Fibroblast of villous mesenchyme (primary cell): ENCODE results near the gene KIAA1671. TPM values are rescaled to one million over a fixed set of nuclear protein-coding genes. Genes with fewer than 3 reads are reported as not detected.

ENCODE experiments used
- DNase-seq: peaks from one replicate; pipeline ENCODE4 v3.0.0-alpha.2; 2010; ENCODE audit warnings: low read depth
- H3K4me3 ChIP-seq: 2 replicates; pipeline ENCODE4 v1.5.1; 2011; ENCODE audit warnings: low read depth, mild to moderate bottlenecking, low read length
- total RNA-seq: library from RNA; depleted of rRNA; stranded (reverse); fragments of >200 nt; gene quantifications from 2 replicates; pipeline ENCODE4 v1.2.3, GENCODE V29; 2012
- TF ChIP-seq, protein P1 (sequence below): IDR thresholded peaks from 2 replicates; pipeline ENCODE4 v1.5.1; 2012; ENCODE audit warnings: low read depth, mild to moderate bottlenecking, low read length; ENCODE audit not compliant: insufficient read depth

The KIAA1671 gene
- total RNA-seq, 1 donor, result 3.5 TPM

GRCh38 chr22:25006354-25006753, 53.8 kb downstream of the KIAA1671 start:
- DNase-seq, result no peak
- no peak overlapping the region for H3K4me3 ChIP-seq
- TF ChIP-seq, protein P1, sequence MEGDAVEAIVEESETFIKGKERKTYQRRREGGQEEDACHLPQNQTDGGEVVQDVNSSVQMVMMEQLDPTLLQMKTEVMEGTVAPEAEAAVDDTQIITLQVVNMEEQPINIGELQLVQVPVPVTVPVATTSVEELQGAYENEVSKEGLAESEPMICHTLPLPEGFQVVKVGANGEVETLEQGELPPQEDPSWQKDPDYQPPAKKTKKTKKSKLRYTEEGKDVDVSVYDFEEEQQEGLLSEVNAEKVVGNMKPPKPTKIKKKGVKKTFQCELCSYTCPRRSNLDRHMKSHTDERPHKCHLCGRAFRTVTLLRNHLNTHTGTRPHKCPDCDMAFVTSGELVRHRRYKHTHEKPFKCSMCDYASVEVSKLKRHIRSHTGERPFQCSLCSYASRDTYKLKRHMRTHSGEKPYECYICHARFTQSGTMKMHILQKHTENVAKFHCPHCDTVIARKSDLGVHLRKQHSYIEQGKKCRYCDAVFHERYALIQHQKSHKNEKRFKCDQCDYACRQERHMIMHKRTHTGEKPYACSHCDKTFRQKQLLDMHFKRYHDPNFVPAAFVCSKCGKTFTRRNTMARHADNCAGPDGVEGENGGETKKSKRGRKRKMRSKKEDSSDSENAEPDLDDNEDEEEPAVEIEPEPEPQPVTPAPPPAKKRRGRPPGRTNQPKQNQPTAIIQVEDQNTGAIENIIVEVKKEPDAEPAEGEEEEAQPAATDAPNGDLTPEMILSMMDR, result no peak

GRCh38 chr22:25007444-25008106, 55.1 kb downstream of the KIAA1671 start:
- TF ChIP-seq, protein P1, result no peak
- DNase-seq, result no peak
- H3K4me3 ChIP-seq, result no peak overlapping the region

DNA sequence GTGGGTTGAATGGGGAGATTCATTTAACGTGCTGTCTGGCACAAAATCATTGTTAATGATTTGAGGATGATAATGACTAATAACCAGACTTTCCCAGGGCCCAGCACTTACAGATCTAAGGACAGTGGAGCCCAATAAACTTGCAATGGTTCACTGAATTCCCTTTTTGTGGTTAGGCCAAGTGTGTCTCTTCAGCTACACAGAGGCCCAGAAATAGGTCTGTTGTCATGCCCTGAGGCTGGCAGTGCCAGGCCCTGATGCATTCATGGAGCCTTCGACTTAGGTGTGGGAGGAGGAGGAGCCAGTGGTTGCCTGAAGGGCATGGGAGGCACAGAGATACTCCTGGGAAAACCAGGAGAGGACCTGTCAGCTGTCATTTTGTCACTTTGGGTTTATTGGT, 56.1 kb downstream of the KIAA1671 start:
- H3K4me3 ChIP-seq, result no peak overlapping the region
- no peak for DNase-seq
- TF ChIP-seq, protein P1, result no peak

- no peak for DNase-seq
- TF ChIP-seq, protein P1, result no peak
- no peak overlapping the region for H3K4me3 ChIP-seq
Observed at GRCh38 chr22:25012741-25013143, 60.2 kb downstream of the KIAA1671 start.

- H3K4me3 ChIP-seq, result no peak overlapping the region
- peak; percentile 78 for DNase-seq
- TF ChIP-seq, protein P1, result no peak
Observed at GRCh38 chr22:25013607-25014006, 61.1 kb downstream of the KIAA1671 start.

DNA sequence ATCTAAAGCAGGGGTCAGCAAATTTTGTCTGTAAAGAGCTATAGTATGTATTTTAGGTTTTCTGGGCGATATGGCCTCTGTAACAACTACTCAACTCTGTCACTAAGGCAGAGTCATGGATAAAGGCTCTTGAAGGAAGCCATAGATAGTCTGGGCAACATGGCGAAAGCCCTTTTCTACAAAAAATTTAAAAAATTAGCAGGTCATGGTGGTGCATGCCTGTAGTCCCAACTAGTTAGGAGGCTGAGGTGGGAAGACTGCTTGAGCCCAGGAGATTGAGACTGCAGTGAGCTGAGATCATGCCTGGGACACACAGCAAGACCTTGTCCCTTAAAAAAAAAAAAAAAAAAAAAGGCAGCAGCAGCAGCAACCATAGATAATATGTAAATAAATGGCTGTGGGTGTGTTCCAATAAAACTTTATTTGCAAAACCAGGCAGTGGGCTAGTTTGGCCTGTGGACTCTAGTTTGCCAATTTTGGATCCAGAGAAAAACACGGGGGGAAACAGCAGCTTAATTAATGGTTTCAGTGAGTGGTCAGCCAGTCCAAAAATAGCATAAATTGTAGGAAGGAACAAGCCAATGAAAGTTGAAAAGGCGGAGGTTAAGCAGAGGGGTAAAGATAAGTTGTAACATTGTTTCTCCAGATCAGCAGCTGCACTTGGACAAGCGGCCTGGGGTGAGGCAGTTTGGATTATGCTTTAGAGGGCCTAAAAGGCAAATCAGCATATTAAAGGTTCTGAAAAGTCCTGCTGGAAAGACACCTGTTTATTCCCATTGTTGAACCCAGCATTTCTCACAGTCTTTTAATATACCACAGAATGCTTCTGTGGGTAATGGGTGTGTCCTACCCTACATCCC, 62.6 kb downstream of the KIAA1671 start:
- TF ChIP-seq, protein P1, result no peak
- no peak overlapping the region for H3K4me3 ChIP-seq
- no peak for DNase-seq
